ENCODE results near the gene TIPIN. TPM values are rescaled to one million over a fixed set of nuclear protein-coding genes. Genes with fewer than 3 reads are reported as not detected.

TIPIN gene
- total RNA-seq, 1 experiment from 2014 or later, result 22.2 TPM

DNA sequence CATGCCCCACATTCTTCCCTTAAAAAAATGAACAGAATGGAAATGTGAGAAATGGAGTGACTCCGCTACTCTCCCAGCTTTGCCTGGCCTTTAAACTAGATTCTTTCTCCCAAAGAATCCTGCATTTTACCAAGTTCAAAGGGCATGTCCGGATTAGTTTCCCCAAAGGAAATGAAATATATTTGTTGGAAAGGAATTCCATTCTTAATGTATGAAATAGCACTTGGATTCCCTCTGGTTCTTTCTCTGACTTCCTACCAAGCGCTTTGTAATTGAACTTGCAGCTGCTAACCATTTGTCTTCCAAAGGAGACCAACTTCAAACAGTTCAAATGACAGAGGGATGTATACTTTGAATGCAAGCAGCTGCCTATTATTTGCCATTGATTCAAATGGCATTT is 49.1 kb upstream of the TIPIN start (continued):
- TF ChIP-seq, protein P1, sequence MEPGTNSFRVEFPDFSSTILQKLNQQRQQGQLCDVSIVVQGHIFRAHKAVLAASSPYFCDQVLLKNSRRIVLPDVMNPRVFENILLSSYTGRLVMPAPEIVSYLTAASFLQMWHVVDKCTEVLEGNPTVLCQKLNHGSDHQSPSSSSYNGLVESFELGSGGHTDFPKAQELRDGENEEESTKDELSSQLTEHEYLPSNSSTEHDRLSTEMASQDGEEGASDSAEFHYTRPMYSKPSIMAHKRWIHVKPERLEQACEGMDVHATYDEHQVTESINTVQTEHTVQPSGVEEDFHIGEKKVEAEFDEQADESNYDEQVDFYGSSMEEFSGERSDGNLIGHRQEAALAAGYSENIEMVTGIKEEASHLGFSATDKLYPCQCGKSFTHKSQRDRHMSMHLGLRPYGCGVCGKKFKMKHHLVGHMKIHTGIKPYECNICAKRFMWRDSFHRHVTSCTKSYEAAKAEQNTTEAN (CRISPR knock-in tag; IDR thresholded peaks at IDR 0.05), result no peak
- TF ChIP-seq GRHL2 (CRISPR knock-in tag; IDR thresholded peaks at IDR 0.05; ENCODE audit: insufficient replicate concordance, severe bottlenecking) (no peak), ZNF121 (CRISPR knock-in tag; IDR thresholded peaks at IDR 0.05) (no peak)

DNA sequence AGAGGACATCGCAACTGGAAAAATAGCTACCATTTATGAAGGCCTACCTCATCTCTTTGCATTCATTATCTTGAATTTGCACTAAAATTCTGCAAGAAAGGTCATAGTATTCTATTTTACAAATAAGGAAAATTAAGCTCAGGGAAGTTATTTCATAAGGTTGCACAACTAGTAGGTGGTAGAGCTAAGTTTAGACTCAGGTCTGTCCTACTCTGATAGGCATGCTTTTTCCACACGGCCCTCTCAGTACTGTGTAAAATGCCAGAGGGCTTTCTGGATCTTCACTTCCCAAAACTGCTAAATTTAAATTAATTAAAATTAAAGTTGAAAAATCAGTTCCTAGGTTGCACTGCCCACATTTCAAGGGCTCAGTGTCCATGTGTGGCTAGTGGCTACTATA is 48.5 kb upstream of the TIPIN start:
- H3K4me3 Mint-ChIP-seq, result peak overlapping the region; percentile 55
- peaks cover 2% of the 10 kb centered on the region; the same call in 1 of the 2 replicates for H3K36me3 Mint-ChIP-seq
- no peaks in the 10 kb centered on the region; the same call in 1 of the 2 replicates for H3K9me3 Mint-ChIP-seq
- H3K4me1 Mint-ChIP-seq, result peaks cover 95% of the 10 kb centered on the region
- no peak for TF ChIP-seq ZNF671 (CRISPR knock-in tag; IDR thresholded peaks at IDR 0.05)
- TF ChIP-seq JUN (CRISPR knock-in tag; IDR thresholded peaks at IDR 0.05), result no peak
- TF ChIP-seq EMX1 (CRISPR knock-in tag; IDR thresholded peaks at IDR 0.05), result no peak
- TF ChIP-seq, protein P2, sequence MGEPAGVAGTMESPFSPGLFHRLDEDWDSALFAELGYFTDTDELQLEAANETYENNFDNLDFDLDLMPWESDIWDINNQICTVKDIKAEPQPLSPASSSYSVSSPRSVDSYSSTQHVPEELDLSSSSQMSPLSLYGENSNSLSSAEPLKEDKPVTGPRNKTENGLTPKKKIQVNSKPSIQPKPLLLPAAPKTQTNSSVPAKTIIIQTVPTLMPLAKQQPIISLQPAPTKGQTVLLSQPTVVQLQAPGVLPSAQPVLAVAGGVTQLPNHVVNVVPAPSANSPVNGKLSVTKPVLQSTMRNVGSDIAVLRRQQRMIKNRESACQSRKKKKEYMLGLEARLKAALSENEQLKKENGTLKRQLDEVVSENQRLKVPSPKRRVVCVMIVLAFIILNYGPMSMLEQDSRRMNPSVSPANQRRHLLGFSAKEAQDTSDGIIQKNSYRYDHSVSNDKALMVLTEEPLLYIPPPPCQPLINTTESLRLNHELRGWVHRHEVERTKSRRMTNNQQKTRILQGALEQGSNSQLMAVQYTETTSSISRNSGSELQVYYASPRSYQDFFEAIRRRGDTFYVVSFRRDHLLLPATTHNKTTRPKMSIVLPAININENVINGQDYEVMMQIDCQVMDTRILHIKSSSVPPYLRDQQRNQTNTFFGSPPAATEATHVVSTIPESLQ (CRISPR knock-in tag; IDR thresholded peaks at IDR 0.05), result no peak
- TF ChIP-seq, protein P3, sequence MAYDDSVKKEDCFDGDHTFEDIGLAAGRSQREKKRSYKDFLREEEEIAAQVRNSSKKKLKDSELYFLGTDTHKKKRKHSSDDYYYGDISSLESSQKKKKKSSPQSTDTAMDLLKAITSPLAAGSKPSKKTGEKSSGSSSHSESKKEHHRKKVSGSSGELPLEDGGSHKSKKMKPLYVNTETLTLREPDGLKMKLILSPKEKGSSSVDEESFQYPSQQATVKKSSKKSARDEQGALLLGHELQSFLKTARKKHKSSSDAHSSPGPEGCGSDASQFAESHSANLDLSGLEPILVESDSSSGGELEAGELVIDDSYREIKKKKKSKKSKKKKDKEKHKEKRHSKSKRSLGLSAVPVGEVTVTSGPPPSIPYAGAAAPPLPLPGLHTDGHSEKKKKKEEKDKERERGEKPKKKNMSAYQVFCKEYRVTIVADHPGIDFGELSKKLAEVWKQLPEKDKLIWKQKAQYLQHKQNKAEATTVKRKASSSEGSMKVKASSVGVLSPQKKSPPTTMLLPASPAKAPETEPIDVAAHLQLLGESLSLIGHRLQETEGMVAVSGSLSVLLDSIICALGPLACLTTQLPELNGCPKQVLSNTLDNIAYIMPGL (CRISPR knock-in tag; IDR thresholded peaks at IDR 0.05), result no peak
- TF ChIP-seq HMGA2 (CRISPR knock-in tag; IDR thresholded peaks at IDR 0.05), result no peak
- TF ChIP-seq, protein P4, sequence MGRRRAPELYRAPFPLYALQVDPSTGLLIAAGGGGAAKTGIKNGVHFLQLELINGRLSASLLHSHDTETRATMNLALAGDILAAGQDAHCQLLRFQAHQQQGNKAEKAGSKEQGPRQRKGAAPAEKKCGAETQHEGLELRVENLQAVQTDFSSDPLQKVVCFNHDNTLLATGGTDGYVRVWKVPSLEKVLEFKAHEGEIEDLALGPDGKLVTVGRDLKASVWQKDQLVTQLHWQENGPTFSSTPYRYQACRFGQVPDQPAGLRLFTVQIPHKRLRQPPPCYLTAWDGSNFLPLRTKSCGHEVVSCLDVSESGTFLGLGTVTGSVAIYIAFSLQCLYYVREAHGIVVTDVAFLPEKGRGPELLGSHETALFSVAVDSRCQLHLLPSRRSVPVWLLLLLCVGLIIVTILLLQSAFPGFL (CRISPR knock-in tag; IDR thresholded peaks at IDR 0.05; ENCODE audit: borderline replicate concordance), result no peak
- TF ChIP-seq, protein P5, sequence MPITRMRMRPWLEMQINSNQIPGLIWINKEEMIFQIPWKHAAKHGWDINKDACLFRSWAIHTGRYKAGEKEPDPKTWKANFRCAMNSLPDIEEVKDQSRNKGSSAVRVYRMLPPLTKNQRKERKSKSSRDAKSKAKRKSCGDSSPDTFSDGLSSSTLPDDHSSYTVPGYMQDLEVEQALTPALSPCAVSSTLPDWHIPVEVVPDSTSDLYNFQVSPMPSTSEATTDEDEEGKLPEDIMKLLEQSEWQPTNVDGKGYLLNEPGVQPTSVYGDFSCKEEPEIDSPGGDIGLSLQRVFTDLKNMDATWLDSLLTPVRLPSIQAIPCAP (CRISPR knock-in tag; IDR thresholded peaks at IDR 0.05), result no peak
- H3K27me3 Mint-ChIP-seq (ENCODE audit: low read depth), result no peaks in the 10 kb centered on the region
- ATAC-seq (no peak), DNase-seq (ENCODE audit: low spot score) (no peak)
- CTCF ChIA-PET, result interaction anchor here (0.6 to 6.4 kb wide), 14 partner anchors 8 to 153 kb away, joined by 3 to 50 read pairs (median 4); partner anchors contain the start of genes MAP2K1 and SNAPC5
- POLR2A ChIA-PET, result interaction anchor here (0.5 to 1.1 kb wide), 4 partner anchors 17 to 888 kb away, joined by 3 to 6 read pairs (median 4); partner anchors contain the start of gene SNAPC5
- peak overlapping the region; percentile 100 for H3K27ac Mint-ChIP-seq

DNA sequence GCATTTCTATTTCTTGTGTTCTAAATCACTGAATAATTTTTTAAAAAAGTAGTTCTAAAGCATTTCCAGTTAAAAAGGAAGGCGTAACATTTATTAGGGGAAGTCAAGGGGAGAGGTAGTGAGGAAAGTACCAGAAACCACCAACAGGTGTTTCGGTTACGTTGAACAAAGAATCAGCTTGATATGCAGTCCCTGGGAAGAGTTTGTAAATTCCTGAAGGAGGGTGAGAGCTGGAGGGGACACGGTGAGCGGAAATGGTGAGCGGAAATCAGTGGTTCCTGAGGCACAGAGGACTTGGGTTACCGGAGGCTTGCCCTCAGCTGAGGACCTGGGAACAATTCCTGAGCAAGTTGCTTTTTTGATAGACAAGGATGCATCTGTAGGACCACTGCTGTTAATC is 48.0 kb upstream of the TIPIN start:
- CTCF ChIA-PET, result interaction anchor here (0.6 to 6.4 kb wide), 17 partner anchors 8 to 360 kb away, joined by 3 to 50 read pairs (median 4); partner anchors contain the start of genes MAP2K1 and SNAPC5
- H3K27me3 Mint-ChIP-seq (ENCODE audit: low read depth), result no peaks in the 10 kb centered on the region
- peak overlapping the region; percentile 55 for H3K4me3 Mint-ChIP-seq
- H3K27ac Mint-ChIP-seq, result peak overlapping the region; percentile 100
- POLR2A ChIA-PET, result interaction anchor here (0.5 to 1.1 kb wide), 4 partner anchors 17 to 888 kb away, joined by 3 to 6 read pairs (median 4); partner anchors contain the start of gene SNAPC5
- H3K9me3 Mint-ChIP-seq, result no peaks in the 10 kb centered on the region; the same call in 1 of the 2 replicates
- ATAC-seq (peak; percentile 96), DNase-seq (ENCODE audit: low spot score) (peak; percentile 67)
- H3K36me3 Mint-ChIP-seq, result peaks cover 3% of the 10 kb centered on the region; the same call in 1 of the 2 replicates
- peaks cover 91% of the 10 kb centered on the region for H3K4me1 Mint-ChIP-seq
- no peak for TF ChIP-seq CBFB (CRISPR knock-in tag; IDR thresholded peaks at IDR 0.05; ENCODE audit: low read depth)
- TF ChIP-seq, protein P6, sequence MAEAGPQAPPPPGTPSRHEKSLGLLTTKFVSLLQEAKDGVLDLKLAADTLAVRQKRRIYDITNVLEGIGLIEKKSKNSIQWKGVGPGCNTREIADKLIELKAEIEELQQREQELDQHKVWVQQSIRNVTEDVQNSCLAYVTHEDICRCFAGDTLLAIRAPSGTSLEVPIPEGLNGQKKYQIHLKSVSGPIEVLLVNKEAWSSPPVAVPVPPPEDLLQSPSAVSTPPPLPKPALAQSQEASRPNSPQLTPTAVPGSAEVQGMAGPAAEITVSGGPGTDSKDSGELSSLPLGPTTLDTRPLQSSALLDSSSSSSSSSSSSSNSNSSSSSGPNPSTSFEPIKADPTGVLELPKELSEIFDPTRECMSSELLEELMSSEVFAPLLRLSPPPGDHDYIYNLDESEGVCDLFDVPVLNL (CRISPR knock-in tag; IDR thresholded peaks at IDR 0.05; ENCODE audit: borderline replicate concordance, low read depth), result no peak
- TF ChIP-seq ETV6 (CRISPR knock-in tag; IDR thresholded peaks at IDR 0.05), result peak; percentile 93
- no peak for TF ChIP-seq TEAD4 (CRISPR knock-in tag; IDR thresholded peaks at IDR 0.05)
- peak; percentile 77; the same call in 1 of the 2 replicates for TF ChIP-seq TEAD1 (CRISPR knock-in tag; IDR thresholded peaks at IDR 0.05)
- TF ChIP-seq ELF4 (CRISPR knock-in tag; IDR thresholded peaks at IDR 0.05; ENCODE audit: low read depth), result no peak
- TF ChIP-seq, protein P7, sequence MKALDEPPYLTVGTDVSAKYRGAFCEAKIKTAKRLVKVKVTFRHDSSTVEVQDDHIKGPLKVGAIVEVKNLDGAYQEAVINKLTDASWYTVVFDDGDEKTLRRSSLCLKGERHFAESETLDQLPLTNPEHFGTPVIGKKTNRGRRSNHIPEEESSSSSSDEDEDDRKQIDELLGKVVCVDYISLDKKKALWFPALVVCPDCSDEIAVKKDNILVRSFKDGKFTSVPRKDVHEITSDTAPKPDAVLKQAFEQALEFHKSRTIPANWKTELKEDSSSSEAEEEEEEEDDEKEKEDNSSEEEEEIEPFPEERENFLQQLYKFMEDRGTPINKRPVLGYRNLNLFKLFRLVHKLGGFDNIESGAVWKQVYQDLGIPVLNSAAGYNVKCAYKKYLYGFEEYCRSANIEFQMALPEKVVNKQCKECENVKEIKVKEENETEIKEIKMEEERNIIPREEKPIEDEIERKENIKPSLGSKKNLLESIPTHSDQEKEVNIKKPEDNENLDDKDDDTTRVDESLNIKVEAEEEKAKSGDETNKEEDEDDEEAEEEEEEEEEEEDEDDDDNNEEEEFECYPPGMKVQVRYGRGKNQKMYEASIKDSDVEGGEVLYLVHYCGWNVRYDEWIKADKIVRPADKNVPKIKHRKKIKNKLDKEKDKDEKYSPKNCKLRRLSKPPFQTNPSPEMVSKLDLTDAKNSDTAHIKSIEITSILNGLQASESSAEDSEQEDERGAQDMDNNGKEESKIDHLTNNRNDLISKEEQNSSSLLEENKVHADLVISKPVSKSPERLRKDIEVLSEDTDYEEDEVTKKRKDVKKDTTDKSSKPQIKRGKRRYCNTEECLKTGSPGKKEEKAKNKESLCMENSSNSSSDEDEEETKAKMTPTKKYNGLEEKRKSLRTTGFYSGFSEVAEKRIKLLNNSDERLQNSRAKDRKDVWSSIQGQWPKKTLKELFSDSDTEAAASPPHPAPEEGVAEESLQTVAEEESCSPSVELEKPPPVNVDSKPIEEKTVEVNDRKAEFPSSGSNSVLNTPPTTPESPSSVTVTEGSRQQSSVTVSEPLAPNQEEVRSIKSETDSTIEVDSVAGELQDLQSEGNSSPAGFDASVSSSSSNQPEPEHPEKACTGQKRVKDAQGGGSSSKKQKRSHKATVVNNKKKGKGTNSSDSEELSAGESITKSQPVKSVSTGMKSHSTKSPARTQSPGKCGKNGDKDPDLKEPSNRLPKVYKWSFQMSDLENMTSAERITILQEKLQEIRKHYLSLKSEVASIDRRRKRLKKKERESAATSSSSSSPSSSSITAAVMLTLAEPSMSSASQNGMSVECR (CRISPR knock-in tag; IDR thresholded peaks at IDR 0.05; ENCODE audit: borderline replicate concordance), result no peak
- TF ChIP-seq, protein P8, sequence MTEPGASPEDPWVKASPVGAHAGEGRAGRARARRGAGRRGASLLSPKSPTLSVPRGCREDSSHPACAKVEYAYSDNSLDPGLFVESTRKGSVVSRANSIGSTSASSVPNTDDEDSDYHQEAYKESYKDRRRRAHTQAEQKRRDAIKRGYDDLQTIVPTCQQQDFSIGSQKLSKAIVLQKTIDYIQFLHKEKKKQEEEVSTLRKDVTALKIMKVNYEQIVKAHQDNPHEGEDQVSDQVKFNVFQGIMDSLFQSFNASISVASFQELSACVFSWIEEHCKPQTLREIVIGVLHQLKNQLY (CRISPR knock-in tag; IDR thresholded peaks at IDR 0.05), result no peak
